Measurements from ENCODE around the gene HTD2.

Gene HTD2

DNA sequence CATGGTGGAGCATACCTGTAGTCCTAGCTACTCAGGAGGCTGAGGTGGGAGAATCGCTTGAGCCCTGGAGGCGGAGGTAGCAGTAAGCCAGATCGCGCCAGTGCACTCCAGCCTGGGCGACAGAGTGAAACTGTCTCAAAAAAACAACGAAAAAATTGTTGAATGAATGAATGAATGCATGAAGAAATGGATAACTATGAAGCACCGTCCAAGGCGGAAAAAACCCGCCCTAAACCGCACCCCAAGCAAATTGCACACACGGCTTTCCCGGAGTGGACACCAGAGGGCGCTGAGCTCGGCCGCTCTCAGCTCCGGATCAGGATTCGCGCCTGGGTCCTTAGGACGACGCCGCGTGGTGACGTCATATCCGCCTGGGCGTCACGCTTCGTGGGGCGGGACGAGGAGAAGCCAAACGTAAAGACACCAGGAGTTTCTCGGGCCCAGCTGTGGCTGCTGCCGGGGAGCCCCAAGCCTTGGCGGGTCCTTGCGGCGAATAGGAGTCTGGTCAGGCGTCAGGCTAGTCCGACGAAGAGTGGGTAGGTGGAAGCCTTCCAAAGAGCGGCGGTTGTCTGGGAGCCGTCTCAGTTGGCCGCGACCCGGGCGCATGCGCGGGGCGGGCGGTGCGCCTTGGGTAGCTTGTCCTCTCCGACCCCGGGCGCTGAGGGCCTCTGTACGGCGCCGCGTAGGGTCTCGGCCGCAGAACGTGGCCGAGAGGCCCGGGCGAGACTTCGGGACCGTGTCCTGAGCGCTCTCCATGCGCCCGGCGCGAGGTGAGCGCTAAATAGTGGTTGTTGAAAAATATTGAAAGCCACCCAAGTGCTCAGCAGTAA is at the start of gene HTD2, which contains the start of gene RPP14:
Gene HTD2, plus strand, starts transcription at position 639 of the 830 bp plus-strand sequence. CDS start 11,094 bp downstream, outside the sequence.
Gene RPP14, plus strand, starts transcription at position 364 of the 830 bp plus-strand sequence. CDS start 4,085 bp downstream, outside the sequence.
- H3K9ac ChIP-seq (ENCODE audit: low read length), result peak within 1 kb of the TSS; percentile 95
- peak within 1 kb of the TSS; percentile 91 for H3K4me3 ChIP-seq (ENCODE audit: low read length)
- peak within 1 kb of the TSS; percentile 87 for H2AFZ ChIP-seq (ENCODE audit: low read depth, low read length)
- H3K79me2 ChIP-seq (ENCODE audit: low read length), result peaks cover 48% of the 10 kb centered on the region
- H3K36me3 ChIP-seq (replicated peaks; ENCODE audit: low read depth, low read length), result peaks cover 24% of the 10 kb centered on the region
- H3K27me3 ChIP-seq (ENCODE audit: low read depth, low read length), result peaks cover 11% of the 10 kb centered on the region; the same call in 1 of the 2 replicates
- H3K27ac ChIP-seq (ENCODE audit: low read length), result peak within 1 kb of the TSS; percentile 83
- H3K4me1 ChIP-seq (ENCODE audit: low read length), result peaks cover 10% of the 10 kb centered on the region
- H4K20me1 ChIP-seq (ENCODE audit: insufficient read depth, low read length), result peaks cover 20% of the 10 kb centered on the region
- TF ChIP-seq EZH2phosphoT487 (IDR thresholded peaks at IDR 0.05; ENCODE audit: low read depth) (no peak), CTCF (IDR thresholded peaks at IDR 0.05; ENCODE audit: low read depth, low read length) (peak; percentile 90)
- peak within 1 kb of the TSS; percentile 85 for H3K4me2 ChIP-seq (ENCODE audit: low read length)
- no peaks in the 10 kb centered on the region; the same call in 1 of the 2 replicates for H3K9me3 ChIP-seq (ENCODE audit: insufficient read depth, low read length)

DNA sequence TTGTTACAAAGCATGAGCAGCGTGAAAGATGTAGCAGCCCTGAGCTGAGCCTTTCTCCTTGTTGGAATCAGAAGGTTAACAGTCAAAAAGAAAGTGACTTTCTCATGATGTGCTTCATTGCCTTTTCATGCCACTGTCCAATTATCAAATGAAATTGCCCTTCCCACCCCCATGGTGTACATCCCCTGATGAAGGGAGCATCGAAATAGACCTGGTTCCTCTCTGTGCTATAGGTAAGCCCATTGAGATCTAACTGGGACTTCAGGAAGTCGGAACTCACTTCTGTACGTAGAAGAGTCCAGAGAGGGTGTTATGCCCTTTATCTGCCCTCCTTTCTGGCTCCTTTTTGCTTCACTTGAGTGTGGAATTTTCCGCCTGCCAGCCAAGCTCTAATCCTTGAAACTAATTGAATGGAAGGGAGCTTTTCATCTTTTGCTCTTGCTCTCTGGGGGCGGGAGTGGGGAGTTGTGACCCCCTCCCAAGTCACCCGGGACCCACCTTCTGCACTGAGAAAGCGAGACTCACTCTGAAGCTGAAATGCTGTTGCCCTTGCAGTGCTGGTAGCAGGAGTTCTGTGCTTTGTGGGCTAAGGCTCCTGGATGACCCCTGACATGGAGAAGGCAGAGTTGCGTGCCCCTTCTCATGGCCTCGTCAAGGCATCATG is 47.8 kb upstream of the HTD2 start:
- no peak overlapping the region for H2AFZ ChIP-seq (ENCODE audit: low read depth, low read length)
- H3K9me3 ChIP-seq (ENCODE audit: insufficient read depth, low read length), result no peaks in the 10 kb centered on the region
- TF ChIP-seq EZH2phosphoT487 (IDR thresholded peaks at IDR 0.05; ENCODE audit: low read depth) (no peak), CTCF (IDR thresholded peaks at IDR 0.05; ENCODE audit: low read depth, low read length) (no peak)
- no peak overlapping the region for H3K9ac ChIP-seq (ENCODE audit: low read length)
- no peaks in the 10 kb centered on the region for H3K79me2 ChIP-seq (ENCODE audit: low read length)
- H3K4me3 ChIP-seq (ENCODE audit: low read length), result no peak overlapping the region
- no peak overlapping the region for H3K27ac ChIP-seq (ENCODE audit: low read length)
- H3K4me2 ChIP-seq (ENCODE audit: low read length), result no peak overlapping the region
- no peaks in the 10 kb centered on the region for H4K20me1 ChIP-seq (ENCODE audit: insufficient read depth, low read length)
- H3K27me3 ChIP-seq (ENCODE audit: low read depth, low read length), result no peaks in the 10 kb centered on the region
- peaks cover 10% of the 10 kb centered on the region for H3K4me1 ChIP-seq (ENCODE audit: low read length)
- peaks cover 5% of the 10 kb centered on the region for H3K36me3 ChIP-seq (replicated peaks; ENCODE audit: low read depth, low read length)

GRCh38 chr3:58260261-58260731 is 46.0 kb upstream of the HTD2 start:
- Histone ChIP-seq H2AFZ (ENCODE audit: low read depth, low read length) (no peak overlapping the region), H3K27ac (ENCODE audit: low read length) (no peak overlapping the region), H3K9me3 (ENCODE audit: insufficient read depth, low read length) (no peaks in the 10 kb centered on the region), H3K4me1 (ENCODE audit: low read length) (peaks cover 10% of the 10 kb centered on the region), H3K4me2 (ENCODE audit: low read length) (no peak overlapping the region), H4K20me1 (ENCODE audit: insufficient read depth, low read length) (no peaks in the 10 kb centered on the region), H3K9ac (ENCODE audit: low read length) (no peak overlapping the region), H3K79me2 (ENCODE audit: low read length) (no peaks in the 10 kb centered on the region), H3K4me3 (ENCODE audit: low read length) (no peak overlapping the region), H3K27me3 (ENCODE audit: low read depth, low read length) (no peaks in the 10 kb centered on the region), H3K36me3 (replicated peaks; ENCODE audit: low read depth, low read length) (peaks cover 5% of the 10 kb centered on the region)
- TF ChIP-seq EZH2phosphoT487 (IDR thresholded peaks at IDR 0.05; ENCODE audit: low read depth), result no peak
- TF ChIP-seq CTCF (IDR thresholded peaks at IDR 0.05; ENCODE audit: low read depth, low read length), result no peak

- Histone ChIP-seq H3K27ac (ENCODE audit: low read length) (no peak overlapping the region), H3K27me3 (ENCODE audit: low read depth, low read length) (no peaks in the 10 kb centered on the region), H3K4me2 (ENCODE audit: low read length) (no peak overlapping the region), H2AFZ (ENCODE audit: low read depth, low read length) (no peak overlapping the region), H3K9ac (ENCODE audit: low read length) (no peak overlapping the region), H3K4me1 (ENCODE audit: low read length) (peaks cover 10% of the 10 kb centered on the region), H3K79me2 (ENCODE audit: low read length) (no peaks in the 10 kb centered on the region), H3K4me3 (ENCODE audit: low read length) (no peak overlapping the region), H3K9me3 (ENCODE audit: insufficient read depth, low read length) (no peaks in the 10 kb centered on the region), H3K36me3 (replicated peaks; ENCODE audit: low read depth, low read length) (peaks cover 5% of the 10 kb centered on the region), H4K20me1 (ENCODE audit: insufficient read depth, low read length) (no peaks in the 10 kb centered on the region)
- no peak for TF ChIP-seq CTCF (IDR thresholded peaks at IDR 0.05; ENCODE audit: low read depth, low read length)
- TF ChIP-seq EZH2phosphoT487 (IDR thresholded peaks at IDR 0.05; ENCODE audit: low read depth), result no peak
Observed at GRCh38 chr3:58260733-58261132, 45.6 kb upstream of the HTD2 start.
